GM10266 (cell line): ENCODE measurements around the gene TMEM245.

Source experiments
- DNase-seq: peaks from one replicate; pipeline ENCODE4 v3.0.0; 2012; ENCODE audit errors: extremely low spot score
- TF ChIP-seq, protein P1 (sequence below): IDR thresholded peaks from 2 replicates; pipeline ENCODE4 v1.5.1; 2012; ENCODE audit warnings: mild to moderate bottlenecking, low read depth; ENCODE audit not compliant: control insufficient read depth, insufficient read depth; ENCODE audit errors: missing control alignments

TMEM245 gene

GRCh38 chr9:109163194-109163593, 43.4 kb upstream of the TMEM245 start:
- TF ChIP-seq, protein P1, sequence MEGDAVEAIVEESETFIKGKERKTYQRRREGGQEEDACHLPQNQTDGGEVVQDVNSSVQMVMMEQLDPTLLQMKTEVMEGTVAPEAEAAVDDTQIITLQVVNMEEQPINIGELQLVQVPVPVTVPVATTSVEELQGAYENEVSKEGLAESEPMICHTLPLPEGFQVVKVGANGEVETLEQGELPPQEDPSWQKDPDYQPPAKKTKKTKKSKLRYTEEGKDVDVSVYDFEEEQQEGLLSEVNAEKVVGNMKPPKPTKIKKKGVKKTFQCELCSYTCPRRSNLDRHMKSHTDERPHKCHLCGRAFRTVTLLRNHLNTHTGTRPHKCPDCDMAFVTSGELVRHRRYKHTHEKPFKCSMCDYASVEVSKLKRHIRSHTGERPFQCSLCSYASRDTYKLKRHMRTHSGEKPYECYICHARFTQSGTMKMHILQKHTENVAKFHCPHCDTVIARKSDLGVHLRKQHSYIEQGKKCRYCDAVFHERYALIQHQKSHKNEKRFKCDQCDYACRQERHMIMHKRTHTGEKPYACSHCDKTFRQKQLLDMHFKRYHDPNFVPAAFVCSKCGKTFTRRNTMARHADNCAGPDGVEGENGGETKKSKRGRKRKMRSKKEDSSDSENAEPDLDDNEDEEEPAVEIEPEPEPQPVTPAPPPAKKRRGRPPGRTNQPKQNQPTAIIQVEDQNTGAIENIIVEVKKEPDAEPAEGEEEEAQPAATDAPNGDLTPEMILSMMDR: no peak
- no peak for DNase-seq

DNA sequence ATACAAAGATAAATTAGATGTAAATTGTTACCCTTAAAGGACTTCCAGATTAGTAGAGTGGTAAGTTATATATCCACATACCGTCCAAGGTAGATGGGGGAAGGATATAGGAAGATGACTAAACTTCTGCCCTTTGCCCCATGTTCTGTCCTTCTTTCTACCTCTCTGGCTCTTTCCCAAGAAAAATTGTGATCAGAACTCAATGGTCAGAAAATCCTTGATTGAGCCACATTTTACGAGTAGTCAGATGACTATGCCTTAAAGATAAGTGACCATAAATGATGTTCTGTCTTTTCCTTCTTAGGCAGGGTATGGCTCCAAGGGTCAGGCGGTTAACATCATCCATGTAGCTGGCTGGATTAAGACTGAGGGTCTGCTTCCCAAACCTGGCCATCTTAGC, 42.9 kb upstream of the TMEM245 start:
- DNase-seq: no peak
- TF ChIP-seq, protein P1: no peak

DNA sequence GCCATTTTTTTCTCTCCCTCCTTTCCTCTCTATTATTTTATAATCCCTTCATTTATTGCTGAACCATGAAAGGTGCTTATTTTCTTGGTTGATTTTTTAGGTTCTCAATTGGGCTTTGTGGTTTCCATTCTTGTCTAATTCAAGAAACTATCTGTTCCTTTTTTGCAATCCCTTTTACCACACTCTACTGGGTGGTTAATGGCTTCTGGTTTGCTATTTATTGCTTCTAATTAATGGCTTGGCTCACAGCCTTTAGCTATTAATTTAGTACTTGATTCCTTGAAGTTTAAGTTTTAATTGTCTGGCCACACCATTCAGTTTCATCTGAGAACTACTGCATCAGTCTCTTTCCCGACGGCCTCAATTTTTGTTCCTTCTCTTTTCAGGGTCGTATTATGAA, 41.7 kb upstream of the TMEM245 start:
- DNase-seq: no peak
- TF ChIP-seq, protein P1: no peak

- no peak for DNase-seq
- TF ChIP-seq, protein P1: no peak
Observed at GRCh38 chr9:109159583-109159982, 39.8 kb upstream of the TMEM245 start.

DNA sequence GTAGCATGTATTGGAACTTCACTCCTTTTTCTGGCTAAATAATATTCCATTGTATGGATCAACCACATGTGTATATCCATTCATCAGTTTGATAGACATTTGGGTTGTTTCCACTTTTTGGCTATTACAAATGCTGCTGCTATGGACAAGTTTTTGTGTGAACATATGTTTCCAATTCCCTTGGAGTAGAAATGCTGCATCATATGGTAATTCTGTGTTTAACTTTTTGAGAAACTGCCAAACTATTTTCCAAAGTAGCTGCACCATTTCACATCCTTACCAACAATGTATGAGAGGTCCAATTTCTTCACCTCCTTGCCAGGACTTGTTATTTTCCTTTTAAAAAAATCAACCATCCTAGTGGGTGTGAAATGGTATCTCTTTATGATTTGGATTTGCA, 38.9 kb upstream of the TMEM245 start:
- DNase-seq: no peak
- TF ChIP-seq, protein P1: no peak

DNA sequence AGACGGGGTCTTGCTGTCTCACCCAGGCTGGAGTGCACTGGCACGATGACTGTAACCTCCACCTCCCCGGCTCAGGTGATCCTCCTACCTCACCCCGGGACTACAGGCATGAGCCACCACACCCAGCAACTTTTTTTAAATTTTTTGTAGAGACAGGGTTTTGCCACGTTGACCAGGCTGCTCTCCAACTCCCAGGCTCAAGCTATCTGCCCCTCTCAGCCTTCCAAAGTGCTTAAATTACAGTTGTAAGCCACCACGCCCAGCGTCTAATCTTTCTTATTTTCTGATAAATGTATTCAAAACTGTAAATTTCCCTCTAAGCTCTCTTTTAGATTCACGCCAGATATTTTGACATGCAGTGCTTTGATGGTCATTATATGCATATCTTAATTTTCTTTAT, 37.0 kb upstream of the TMEM245 start:
- DNase-seq: no peak

GRCh38 chr9:109150925-109151545, 31.3 kb upstream of the TMEM245 start:
- TF ChIP-seq, protein P1: no peak
- no peak for DNase-seq

More for the DNA sequence above, 37.0 kb upstream of the TMEM245 start:
- TF ChIP-seq, protein P1: no peak
